GM21723 (cell line): ENCODE data around the gene GARRE1.
"Not testable (repeated sequence)": the region's sequence is repeated elsewhere in the genome, so short reads cannot be mapped to it uniquely, and the experiment has no call there.

ENCODE experiments used
- ATAC-seq: cut with Tn5 transposase; IDR thresholded peaks from one replicate; pipeline ENCODE4 v1.9.1; 2021; ENCODE audit warnings: mild to moderate bottlenecking, moderate library complexity; ENCODE audit not compliant: unreplicated experiment

GARRE1 gene, protein sequence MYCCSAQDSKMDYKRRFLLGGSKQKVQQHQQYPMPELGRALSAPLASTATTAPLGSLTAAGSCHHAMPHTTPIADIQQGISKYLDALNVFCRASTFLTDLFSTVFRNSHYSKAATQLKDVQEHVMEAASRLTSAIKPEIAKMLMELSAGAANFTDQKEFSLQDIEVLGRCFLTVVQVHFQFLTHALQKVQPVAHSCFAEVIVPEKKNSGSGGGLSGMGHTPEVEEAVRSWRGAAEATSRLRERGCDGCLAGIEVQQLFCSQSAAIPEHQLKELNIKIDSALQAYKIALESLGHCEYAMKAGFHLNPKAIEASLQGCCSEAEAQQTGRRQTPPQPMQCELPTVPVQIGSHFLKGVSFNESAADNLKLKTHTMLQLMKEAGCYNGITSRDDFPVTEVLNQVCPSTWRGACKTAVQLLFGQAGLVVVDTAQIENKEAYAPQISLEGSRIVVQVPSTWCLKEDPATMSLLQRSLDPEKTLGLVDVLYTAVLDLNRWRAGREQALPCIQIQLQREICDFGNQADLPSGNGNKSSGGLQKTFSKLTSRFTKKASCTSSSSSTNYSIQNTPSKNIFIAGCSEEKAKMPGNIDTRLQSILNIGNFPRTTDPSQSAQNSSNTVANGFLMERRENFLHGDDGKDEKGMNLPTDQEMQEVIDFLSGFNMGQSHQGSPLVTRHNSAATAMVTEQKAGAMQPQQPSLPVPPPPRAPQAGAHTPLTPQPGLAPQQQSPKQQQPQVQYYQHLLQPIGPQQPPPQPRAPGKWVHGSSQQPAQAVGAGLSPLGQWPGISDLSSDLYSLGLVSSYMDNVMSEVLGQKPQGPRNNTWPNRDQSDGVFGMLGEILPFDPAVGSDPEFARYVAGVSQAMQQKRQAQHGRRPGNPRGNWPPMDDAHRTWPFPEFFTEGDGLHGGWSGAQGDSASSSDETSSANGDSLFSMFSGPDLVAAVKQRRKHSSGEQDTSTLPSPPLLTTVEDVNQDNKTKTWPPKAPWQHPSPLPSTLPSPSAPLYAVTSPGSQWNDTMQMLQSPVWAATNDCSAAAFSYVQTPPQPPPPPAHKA (N-terminal part only)

DNA sequence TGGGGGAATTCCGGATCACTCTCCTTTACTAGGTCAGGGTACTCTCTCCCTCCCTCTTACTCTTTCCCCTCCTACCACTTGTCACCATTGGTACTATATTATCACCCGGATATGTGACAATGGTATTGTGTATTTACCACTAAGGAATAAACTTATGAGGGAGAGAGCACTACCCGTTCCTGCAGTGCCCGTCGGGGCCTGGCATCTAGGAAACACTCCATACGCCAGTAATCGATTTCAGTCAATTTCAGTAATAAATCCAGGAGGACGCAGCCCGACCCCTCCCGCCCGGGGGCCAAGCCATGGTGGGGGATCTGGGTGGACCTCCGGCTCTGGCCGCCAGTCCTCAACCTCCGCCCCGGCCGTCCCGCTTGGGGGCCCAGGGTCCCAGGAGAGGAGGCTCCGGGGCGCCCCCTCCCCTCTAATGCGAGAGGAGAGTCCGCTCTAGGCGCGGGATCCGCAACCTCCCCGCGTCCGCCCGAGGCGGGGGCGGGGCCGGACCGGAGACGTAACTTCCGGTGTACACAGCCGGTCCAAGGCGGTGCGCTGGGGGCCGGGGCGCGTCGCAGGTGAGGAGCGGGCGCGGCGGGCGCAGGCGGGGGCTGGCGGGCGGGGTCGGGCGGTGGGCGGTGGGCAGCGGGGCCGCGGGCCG lies at the start of gene GARRE1:
TSS of gene GARRE1 (plus strand) at position 509 of the 652 bp plus-strand sequence. CDS start 45,920 bp downstream, outside the sequence.
- peak; percentile 89 for ATAC-seq

DNA sequence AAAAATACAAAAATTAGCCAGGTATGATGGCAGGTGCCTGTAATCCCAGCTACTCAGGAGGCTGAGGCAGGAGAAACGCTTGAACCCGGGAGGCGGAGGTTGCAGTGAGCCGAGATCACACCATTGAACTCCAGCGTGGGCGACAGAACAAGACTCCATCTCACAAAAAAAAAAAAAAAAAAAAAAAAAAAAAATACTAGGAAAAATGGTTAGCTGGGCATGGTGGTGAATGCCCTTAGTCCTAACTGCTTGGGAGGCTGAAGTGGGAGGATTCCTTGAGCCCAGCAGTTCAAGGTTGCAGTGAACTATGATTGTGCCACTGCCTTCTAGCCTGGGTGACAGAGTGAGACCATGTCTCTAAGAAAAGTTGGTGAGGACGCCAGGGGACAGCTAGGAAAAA lies 49.0 kb upstream of the GARRE1 start:
- not testable (repeated sequence) for ATAC-seq

DNA sequence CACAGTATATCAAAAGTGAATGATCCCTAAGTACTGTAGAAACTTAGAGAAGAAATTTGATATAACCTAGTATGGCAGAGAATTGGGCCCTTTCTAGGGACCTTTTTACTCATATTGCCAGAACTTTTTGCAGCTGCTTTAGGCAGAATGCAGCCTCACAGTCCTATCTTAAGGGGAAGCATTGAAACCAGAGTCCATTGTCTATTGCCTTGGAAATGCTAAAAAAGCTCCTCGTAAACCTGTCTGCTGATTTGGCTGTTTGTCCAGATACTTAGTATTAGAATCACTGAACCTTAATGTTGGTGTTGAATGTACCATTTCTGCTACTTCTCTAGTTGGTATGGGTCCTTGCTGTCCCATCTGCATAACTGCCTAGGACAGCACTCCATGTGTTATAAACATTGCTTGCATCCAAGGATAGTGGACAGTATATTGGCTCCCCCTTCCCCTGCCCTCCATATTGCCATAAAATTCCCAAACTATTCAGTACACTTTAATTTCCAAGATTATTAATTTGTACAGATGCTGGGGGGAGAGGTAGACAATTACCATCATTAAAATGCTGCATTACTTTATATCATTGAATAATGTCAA lies 46.0 kb upstream of the GARRE1 start:
- no peak for ATAC-seq

DNA sequence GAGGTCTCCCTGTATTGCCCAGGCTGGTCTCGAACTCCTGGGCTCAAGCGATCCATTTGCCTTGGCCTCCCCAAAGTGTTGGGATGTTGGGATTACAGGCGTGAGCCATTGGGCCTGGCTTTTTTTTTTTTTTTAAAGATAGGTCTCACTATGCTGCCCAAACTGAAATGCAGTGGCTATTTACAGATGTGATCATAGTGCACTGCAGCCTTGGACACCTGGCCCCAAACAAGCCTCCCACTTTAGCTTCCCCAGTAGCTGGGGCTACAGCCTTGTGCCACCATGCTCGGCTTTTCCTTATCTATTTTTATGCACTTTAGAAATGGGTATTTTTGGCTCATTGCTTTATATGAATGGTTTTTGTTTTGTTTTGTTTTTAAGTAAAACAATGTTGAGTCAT lies 44.6 kb upstream of the GARRE1 start:
- no peak for ATAC-seq

DNA sequence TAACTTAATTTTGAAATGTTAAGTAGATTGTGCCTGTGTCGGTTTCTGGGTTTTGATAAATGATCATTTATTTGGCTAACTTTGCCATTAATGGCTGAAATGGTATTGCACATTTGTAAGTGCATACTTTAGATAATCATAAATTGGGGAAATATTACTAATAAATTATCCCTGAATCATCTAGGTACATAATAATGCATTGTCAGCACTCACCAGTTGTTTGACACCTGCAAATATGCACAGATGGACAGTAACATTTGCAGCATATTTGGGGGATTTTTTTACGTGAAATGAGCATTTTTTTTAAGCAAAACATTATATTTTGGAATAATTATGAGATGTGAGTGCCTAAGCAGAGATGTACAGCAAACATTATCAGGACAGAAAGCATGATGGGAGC lies 41.1 kb upstream of the GARRE1 start:
- no peak for ATAC-seq

DNA sequence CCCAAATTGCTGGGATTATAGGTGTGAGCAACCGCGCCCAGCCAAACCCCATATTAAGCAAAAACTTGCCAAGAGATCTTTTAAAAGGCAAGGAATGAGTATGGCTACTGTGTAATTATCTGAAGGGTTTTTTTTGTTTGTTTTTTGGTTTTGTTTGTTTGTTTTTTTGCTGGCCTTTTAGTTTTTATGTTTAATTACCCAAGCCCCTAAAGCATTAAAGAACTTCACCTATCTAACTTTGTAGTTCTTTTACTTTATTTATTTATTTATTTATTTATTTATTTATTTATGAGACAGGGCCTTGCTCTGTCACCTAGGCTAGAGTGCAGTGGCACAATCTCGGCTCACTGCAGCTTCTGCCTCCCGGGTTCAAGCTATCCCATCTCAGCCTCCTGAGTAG lies 40.3 kb upstream of the GARRE1 start:
- no peak for ATAC-seq

DNA sequence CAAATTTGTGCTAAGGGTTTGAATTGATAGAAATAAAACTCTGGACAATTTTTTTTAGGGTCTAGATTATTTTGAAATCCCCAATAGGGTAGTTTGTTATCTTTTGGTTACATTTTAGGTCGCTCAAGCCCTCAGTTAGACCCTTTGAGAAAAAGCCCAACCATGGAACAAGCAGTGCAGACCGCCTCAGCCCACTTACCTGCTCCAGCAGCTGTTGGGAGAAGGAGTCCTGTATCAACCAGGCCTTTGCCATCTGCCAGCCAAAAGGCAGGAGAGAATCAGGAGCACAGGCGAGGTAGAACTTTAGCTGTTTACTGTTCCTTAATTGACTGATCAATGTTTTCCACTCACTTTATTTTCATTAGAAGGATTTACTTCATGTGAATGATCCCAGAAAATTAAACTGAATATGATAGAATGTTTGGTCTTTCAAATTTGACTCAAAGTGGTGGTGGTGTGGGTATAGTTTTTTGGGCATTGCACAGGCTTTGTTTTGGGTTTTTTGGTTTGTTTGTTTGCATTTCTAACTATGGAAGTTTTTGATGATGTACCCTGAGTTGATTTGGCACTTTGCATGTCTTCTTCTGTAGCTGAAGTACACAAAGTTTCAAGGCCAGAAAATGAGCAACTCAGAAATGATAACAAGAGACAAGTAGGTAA lies 39.2 kb upstream of the GARRE1 start:
- ATAC-seq, result no peak

DNA sequence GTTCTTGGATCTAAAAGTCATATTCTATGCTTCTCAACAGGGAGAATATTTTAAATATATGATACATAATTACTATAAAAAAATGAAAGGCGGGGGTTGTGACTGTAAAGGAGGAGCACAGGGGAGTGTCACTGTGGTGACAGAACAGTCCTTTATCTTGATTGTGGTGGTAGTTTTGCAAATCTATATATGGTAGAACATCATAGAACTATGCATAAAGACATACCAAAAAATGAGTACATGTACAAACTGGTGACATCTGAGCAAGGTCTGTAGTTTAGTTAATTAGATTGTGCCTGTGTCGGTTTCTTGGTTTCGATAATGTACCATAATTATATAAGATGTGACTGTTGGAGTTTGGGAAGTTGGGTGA lies 38.7 kb upstream of the GARRE1 start:
- no peak for ATAC-seq

DNA sequence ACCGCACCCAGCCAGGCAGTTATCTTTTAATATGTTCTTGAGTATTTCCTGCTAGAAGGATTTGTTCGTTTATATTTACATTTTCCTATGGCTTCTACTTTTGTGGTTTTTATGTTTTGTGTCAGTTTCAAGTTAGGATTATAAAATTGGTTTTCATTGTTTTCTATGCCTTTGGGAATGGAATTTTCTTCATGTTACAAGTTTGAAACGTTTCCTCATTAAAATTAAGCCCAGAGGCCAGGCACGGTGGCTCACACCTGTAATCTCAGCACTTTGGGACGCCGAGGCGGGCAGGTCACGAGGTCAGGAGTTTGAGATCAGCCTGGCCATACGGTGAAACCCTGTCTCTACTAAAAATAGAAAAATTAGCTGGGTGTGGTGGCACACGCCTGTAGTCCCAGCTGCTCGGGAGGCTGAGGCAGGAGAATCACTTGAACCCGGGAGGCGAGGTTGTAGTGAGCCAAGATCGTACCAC lies 37.6 kb upstream of the GARRE1 start:
- ATAC-seq, result not testable (repeated sequence)

DNA sequence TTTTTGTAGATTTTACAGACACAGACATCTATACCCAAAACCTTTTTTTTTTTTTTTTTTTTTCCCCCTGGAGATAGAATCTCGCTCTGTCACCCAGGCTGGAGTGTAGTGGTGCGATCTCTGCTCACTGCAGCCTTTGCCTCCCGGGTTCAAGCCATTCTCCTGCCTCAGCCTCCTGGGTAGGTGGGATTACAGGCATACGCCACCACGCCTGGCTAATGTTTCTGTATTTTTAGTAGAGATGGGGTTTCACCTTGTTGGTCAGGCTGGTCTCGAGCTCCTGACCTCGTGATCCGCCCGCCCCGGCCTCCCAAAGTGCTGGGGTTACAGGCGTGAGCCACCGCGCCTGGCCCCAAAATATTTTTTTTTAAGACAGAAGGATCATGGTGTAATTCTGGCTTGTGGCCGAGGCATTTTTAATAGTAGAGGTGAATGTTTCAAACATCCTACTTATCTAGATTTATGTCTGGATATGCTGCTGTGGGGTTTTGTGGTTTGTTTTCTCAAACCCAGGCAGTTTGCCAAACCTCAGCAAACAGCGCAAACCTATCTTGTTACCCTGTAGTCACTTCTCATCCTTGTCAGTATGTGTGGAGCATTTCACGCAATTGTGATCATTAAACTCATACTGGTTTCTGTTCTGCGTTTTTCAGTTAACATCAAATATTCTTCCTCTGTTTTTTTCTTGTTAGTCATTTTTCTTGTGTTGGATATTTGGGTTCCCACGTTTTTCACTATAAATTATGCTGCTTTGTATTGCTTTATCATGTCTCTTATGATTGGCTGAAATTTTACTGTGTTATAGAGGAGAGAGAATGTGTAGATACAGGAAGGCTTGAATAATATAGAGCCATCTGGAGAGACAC lies 36.2 kb upstream of the GARRE1 start:
- ATAC-seq, result no peak

DNA sequence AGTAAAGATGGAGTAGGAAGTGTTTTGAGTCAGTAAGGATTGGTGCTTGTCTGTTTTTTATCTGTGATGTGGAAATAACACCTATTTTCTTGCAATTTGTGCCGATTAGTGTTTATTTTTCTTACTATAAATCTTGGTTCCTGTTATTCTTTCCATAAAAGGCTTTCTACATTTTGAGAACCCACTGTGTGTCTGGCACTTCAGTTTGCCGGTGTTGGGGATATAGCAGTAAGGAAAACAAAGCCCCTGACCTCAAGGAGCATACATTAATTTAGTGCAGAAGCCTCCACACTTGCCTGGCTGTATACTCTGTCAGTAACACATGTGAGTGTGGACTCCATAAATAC lies 35.6 kb upstream of the GARRE1 start:
- ATAC-seq, result no peak

DNA sequence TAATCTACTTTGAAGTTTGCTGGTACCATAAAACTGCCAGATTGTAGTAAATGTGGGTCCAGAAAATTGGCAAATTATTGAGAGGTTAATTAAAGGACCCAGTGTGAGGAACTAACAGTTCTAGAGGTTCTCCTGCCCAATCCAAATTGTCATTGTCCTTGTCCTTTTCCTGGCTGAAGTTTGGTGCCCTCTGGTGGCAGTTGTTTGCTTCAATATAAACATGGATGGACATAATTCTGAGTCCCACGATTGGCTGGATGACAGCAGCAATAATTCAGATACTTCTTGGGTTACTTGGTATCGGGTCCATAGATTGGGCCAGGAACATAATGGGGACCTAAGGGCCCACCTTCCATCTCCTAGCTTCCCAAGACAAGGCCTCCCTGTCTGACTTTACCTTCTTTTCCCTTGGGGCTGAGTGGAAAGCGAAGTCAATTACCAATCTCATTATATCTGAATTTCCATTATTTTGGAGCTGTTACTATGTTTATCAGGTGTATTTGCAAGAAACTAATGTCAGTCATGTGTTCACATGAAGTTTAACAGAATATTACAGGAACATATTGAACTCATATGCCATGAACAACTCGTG lies 33.8 kb upstream of the GARRE1 start:
- no peak for ATAC-seq

DNA sequence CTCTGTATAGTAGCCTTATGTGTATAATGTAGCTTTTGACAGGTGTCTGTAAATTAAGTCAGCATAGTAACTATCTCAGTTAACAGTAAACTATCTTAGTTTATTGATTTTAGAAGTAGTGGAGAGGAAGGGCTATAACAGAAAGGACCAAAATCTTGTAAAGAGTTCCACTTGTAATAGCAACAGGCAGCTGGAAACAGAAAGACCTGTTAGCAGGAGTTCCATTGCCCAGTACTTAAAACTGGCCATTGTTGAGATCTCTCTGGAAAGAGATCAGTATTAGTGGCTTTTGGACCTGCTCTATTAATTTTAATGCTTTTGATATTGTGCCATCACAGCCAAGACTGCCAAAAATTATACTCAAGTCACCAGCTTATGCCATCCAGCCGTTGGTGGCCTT lies 32.0 kb upstream of the GARRE1 start:
- ATAC-seq, result no peak

DNA sequence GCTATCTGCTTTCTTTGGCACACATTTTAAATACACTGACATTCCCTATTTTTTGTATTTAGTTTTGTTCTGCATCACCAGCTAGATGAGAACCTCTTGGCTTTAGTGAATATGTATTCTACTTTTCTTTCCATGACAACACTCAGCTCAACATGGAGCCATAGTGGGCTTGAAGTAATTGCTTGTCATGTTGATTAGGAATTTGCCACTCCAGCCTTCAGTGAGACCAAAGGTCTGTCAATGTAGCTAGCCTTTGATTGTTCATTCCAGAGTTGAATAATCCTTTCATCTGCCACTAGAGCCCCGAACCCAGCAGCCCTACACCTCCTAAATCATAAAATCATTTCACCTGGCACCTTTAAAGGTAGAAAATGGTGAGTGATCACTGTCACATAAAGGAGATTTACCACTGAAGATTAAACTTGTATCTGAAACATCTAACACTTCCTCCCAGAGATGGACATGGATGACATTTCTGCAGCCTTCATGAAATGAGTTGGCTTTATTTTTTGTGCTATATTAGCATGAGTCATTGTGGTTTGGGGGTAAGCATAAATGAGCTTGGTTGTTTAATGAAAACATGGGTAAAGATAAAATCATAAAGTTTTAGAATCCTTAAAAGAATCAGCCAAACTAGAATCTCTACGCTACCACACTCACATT lies 29.2 kb upstream of the GARRE1 start:
- no peak for ATAC-seq

DNA sequence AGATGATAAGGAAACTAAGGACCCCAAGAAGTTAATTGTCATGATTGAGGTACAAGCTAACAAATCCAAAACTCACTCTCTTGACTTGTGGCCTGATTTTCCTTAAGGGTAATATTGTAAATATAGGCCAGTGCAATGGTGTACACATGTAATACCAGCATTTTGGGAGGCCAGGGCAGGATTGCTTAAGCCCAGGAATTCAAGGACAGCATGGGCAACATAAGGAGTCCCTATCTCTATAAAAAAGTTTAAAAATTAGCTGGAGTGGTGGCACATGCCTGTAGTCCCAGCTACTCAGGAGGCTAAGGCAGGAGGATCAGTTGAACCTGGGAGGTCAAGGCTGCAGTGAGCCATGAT lies 28.7 kb upstream of the GARRE1 start:
- no peak for ATAC-seq

DNA sequence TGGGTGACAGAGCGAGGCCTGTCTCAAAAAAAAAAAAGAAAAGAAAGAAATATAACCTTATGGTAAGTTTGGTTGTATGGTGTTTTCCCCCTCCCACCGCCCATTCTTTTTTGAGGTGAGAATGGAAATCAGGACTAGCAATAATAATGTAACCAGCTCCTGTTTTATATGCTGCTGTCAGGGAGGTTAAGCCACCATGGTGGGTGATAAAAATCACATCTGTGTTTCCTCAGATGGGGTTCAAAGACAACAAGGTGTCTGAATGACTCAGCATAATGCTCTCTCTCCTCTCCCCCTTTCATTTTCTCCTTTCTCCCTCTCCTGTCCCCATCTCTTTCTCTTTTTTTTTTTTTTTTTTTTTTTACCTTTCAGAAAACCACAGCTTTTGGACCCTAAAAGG lies 28.3 kb upstream of the GARRE1 start:
- ATAC-seq, result no peak

DNA sequence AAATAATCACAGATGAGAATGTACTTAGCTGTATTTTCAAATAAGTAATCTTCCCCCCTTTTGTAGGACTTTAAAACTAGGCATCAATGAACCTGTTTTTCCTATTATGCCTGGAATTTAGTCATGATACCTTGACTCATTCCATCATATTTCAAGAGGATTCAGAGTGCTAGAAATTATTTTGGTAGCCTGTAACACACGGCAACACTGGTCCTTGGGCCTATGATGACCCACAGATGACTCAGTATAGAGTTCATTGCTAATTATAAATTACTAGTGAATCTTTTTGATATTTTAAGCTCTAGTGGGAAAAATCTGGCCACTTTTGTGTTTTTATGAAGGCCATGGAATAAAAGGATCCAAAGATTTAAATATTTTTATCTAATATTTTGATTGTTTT lies 26.0 kb upstream of the GARRE1 start:
- no peak for ATAC-seq

DNA sequence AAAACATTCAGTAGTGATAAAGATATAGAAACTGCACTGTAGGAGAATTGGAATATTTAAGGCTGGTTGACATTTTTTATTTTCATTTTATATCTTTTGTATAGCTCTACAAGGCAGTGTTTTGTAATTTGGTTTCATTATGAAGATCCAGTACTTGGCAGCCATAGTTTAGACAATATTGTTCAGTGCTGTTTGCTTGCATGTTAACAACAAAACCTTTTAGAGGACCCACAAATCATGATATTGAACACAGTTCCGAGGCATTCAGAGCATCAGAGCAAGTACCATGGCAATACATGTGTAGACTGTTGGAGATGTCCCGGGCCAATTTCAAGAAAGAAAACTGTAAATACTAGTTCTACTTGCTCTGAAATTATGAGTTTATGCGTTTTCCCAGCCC lies 25.6 kb upstream of the GARRE1 start:
- ATAC-seq, result no peak

DNA sequence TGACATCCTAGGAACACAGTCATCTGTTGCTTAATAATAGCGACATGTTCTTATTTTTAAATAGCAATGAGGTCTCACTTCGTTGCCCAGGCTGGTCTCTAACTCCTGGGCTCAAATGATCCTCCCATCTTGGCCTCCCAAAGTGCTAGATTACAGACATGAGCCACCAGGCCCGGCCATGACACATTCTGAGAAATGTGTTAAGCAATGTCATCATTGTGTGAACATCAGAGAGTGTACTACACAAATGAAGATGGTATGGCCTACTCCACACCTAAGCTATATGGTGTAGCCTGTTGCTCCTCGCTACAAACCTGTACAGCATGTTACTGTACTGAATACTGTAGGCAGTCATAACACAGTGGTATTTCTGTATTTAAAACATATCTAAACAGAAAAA lies 24.6 kb upstream of the GARRE1 start:
- ATAC-seq, result no peak
